OCI-LY1 (cell line): ENCODE data around the gene DYNC1H1.

Source experiments
- H2AFZ ChIP-seq: fragments of 200-600 bp; sonication (generic), shearing (Covaris generic); 2 replicates; pipeline ENCODE4 v1.6.0; 2014; ENCODE audit warnings: antibody characterized with exemption, mild to moderate bottlenecking, low read length
- H3F3A ChIP-seq: fragments of 200-600 bp; sonication (generic), shearing (Covaris generic); 2 replicates; pipeline ENCODE4 v1.6.0; 2014; ENCODE audit warnings: mild to moderate bottlenecking, antibody characterized with exemption, low read length, moderate library complexity; ENCODE audit not compliant: insufficient read depth
- H3K27ac ChIP-seq: fragments of 200-600 bp; sonication (generic); 2 replicates; pipeline ENCODE4 v1.5.1; 2014; ENCODE audit warnings: low read length, mixed run types, mild to moderate bottlenecking, low read depth; ENCODE audit not compliant: poor library complexity, severe bottlenecking
- H3K27me3 ChIP-seq: fragments of 200-600 bp; sonication (generic); 2 replicates; pipeline ENCODE4 v1.6.0; 2014; ENCODE audit warnings: antibody characterized with exemption, mild to moderate bottlenecking, low read length, moderate library complexity; ENCODE audit not compliant: insufficient read depth
- H3K36me3 ChIP-seq: fragments of 200-600 bp; sonication (generic); 2 replicates; pipeline ENCODE4 v1.6.1; 2014; ENCODE audit warnings: mild to moderate bottlenecking, antibody characterized with exemption, low read length, moderate library complexity, mixed read lengths; ENCODE audit not compliant: insufficient read depth
- H3K4me1 ChIP-seq: fragments of 200-600 bp; sonication (generic); 2 replicates; pipeline ENCODE4 v1.5.1; 2014; ENCODE audit warnings: mild to moderate bottlenecking, low read length, moderate library complexity; ENCODE audit not compliant: insufficient read depth, severe bottlenecking
- H3K4me2 ChIP-seq: fragments of 200-600 bp; sonication (generic), shearing (Covaris generic); 2 replicates; pipeline ENCODE4 v1.6.1; 2014; ENCODE audit warnings: low read length
- H3K4me3 ChIP-seq: fragments of 200-600 bp; sonication (generic); 2 replicates; pipeline ENCODE4 v1.5.1; 2014; ENCODE audit warnings: low read length, low read depth, mild to moderate bottlenecking, mixed read lengths; ENCODE audit not compliant: poor library complexity, severe bottlenecking
- H3K79me2 ChIP-seq: fragments of 200-600 bp; shearing (Covaris generic); 2 replicates; pipeline ENCODE4 v1.6.1; 2016; ENCODE audit warnings: mixed run types, low read length, mixed read lengths; ENCODE audit not compliant: insufficient read depth
- H3K9ac ChIP-seq: fragments of 200-600 bp; sonication (generic), shearing (Covaris generic); 2 replicates; pipeline ENCODE4 v1.6.1; 2014; ENCODE audit warnings: mild to moderate bottlenecking, low read length, mixed read lengths
- H3K9me2 ChIP-seq: fragments of 200-600 bp; sonication (generic), shearing (Covaris generic); 2 replicates; pipeline ENCODE4 v1.6.1; 2014; ENCODE audit warnings: low read depth, mild to moderate bottlenecking, low read length, mixed read lengths
- H3K9me3 ChIP-seq: fragments of 200-600 bp; shearing (Covaris generic); 2 replicates; pipeline ENCODE4 v1.6.1; 2014; ENCODE audit warnings: low read length, mixed read lengths
- H4K20me1 ChIP-seq: fragments of 200-600 bp; sonication (generic), shearing (Covaris generic); 2 replicates; pipeline ENCODE4 v1.6.0; 2016; ENCODE audit warnings: mild to moderate bottlenecking, low read length; ENCODE audit not compliant: insufficient read depth
- EZH2 ChIP-seq: fragments of 200-600 bp; sonication (generic), shearing (Covaris generic); IDR thresholded peaks from 2 replicates; pipeline ENCODE4 v1.8.0; 2017; ENCODE audit warnings: borderline replicate concordance, mixed run types, mild to moderate bottlenecking, antibody characterized with exemption, low read length, moderate library complexity, mixed read lengths
- TF ChIP-seq, protein P1 (sequence below): fragments of 200-600 bp; sonication (generic), shearing (Covaris generic); IDR thresholded peaks from 2 replicates; pipeline ENCODE4 v1.5.1; 2017; ENCODE audit warnings: mild to moderate bottlenecking, antibody characterized with exemption, low read length, moderate library complexity, mixed read lengths

Gene DYNC1H1

DNA sequence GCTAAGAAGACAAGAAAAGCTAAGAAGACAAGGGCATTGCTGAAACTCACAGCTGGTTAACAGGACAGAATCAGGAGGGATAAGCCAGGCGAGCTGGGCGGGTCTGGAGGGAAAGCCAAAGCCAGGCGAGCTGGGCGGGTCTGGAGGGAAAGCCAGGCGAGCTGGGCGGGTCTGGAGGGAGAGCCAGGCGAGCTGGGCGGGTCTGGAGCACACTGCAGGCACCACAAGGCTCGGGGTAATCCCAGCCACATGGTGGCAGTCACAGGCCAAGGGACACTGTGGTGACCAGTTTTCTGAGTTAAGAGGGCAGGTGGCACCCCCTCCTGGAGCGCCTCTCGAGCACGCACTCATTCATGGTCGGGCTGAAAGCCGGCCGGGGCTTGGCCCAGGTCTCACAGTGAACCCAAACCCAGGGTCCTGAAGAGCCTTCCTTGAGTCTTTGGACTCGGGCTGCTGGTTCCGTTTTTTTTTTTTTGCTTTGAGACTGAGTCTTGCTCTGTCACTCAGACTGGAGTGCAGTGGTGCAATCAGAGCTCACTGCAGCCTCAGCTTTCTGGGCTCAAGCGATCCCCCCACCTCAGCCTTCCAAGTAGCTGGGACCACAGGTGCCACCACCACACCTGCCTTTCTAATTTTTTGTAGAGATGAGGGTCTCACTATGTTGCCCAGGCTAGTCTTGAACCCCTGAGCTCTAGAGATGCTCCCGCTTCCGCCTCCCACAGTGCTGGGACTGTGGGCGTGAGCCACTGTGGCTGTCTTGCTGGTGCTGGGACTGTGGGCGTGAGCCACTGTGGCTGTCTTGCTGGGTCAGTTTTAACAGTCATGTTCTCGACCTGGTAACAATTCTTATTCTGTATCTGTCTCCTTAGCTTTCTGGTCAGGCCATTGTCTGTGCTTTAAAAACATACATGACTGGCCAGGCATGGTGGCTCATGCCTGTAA, 82.2 kb downstream of the DYNC1H1 start:
- Histone ChIP-seq H3K36me3 (peaks cover 71% of the 10 kb centered on the region), H3K79me2 (no peaks in the 10 kb centered on the region), H3K27ac (no peak overlapping the region), H3K4me3 (no peak overlapping the region), H3K9me3 (no peaks in the 10 kb centered on the region), H3K9me2 (no peaks in the 10 kb centered on the region), H3F3A (no peaks in the 10 kb centered on the region), H2AFZ (no peak overlapping the region), H4K20me1 (no peaks in the 10 kb centered on the region), H3K4me2 (no peak overlapping the region), H3K27me3 (no peaks in the 10 kb centered on the region), H3K4me1 (no peaks in the 10 kb centered on the region), H3K9ac (no peak overlapping the region)
- TF ChIP-seq EZH2: no peak
- TF ChIP-seq, protein P1, sequence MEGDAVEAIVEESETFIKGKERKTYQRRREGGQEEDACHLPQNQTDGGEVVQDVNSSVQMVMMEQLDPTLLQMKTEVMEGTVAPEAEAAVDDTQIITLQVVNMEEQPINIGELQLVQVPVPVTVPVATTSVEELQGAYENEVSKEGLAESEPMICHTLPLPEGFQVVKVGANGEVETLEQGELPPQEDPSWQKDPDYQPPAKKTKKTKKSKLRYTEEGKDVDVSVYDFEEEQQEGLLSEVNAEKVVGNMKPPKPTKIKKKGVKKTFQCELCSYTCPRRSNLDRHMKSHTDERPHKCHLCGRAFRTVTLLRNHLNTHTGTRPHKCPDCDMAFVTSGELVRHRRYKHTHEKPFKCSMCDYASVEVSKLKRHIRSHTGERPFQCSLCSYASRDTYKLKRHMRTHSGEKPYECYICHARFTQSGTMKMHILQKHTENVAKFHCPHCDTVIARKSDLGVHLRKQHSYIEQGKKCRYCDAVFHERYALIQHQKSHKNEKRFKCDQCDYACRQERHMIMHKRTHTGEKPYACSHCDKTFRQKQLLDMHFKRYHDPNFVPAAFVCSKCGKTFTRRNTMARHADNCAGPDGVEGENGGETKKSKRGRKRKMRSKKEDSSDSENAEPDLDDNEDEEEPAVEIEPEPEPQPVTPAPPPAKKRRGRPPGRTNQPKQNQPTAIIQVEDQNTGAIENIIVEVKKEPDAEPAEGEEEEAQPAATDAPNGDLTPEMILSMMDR: peak; percentile 40

DNA sequence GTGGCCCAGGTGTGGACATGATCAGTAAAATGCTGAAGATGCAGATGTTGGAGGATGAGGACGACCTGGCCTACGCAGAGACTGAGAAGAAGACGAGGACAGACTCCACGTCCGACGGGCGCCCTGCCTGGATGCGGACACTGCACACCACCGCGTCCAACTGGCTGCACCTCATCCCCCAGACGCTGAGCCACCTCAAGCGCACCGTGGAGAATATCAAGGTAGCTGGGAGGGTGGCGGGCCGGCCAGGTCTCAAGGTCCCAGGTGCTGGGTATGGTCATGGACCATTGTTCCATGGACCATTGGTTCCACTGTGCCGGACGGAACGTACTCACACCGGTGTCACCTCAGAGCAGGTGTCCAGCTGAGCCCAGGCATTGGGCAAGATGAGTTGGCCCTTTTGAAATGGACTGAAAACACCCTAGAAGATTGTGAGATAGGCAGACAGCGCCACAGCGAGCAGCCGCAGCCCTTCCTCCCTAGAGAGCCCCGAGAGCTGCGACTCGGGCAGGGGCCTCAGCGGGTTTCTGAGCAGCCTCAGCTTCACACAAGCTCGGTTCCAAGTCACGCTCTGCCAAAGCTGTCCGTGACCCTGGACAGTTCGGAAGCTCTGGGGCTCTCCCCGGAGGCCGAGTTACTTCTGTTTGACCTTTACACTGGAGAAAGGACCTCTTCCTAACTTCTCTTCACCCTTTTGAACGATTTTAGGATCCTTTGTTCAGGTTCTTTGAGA, 83.6 kb downstream of the DYNC1H1 start:
- no peaks in the 10 kb centered on the region for H3K9me2 ChIP-seq
- no peak overlapping the region for H3K4me2 ChIP-seq
- H3K36me3 ChIP-seq: peaks cover 67% of the 10 kb centered on the region
- H3K27ac ChIP-seq: no peak overlapping the region
- no peaks in the 10 kb centered on the region for H4K20me1 ChIP-seq
- H3F3A ChIP-seq: no peaks in the 10 kb centered on the region
- no peaks in the 10 kb centered on the region for H3K79me2 ChIP-seq
- no peak overlapping the region for H3K9ac ChIP-seq
- H2AFZ ChIP-seq: no peak overlapping the region
- TF ChIP-seq EZH2: no peak
- TF ChIP-seq, protein P1: no peak
- H3K27me3 ChIP-seq: no peaks in the 10 kb centered on the region
- H3K9me3 ChIP-seq: no peaks in the 10 kb centered on the region
- H3K4me1 ChIP-seq: no peaks in the 10 kb centered on the region
- no peak overlapping the region for H3K4me3 ChIP-seq

GRCh38 chr14:102049258-102050025, 85.1 kb downstream of the DYNC1H1 start:
- Histone ChIP-seq H3K4me1 (no peaks in the 10 kb centered on the region), H3K27me3 (no peaks in the 10 kb centered on the region), H3K9ac (no peak overlapping the region), H3K9me2 (no peaks in the 10 kb centered on the region), H3K4me2 (no peak overlapping the region), H3F3A (no peaks in the 10 kb centered on the region), H4K20me1 (no peaks in the 10 kb centered on the region), H3K4me3 (no peak overlapping the region), H2AFZ (no peak overlapping the region), H3K9me3 (no peaks in the 10 kb centered on the region), H3K36me3 (peaks cover 54% of the 10 kb centered on the region), H3K27ac (no peak overlapping the region), H3K79me2 (no peaks in the 10 kb centered on the region)
- TF ChIP-seq, protein P1: no peak
- no peak for TF ChIP-seq EZH2
